ACC112 (cell line): ENCODE results near the gene AUTS2.

ENCODE experiments used
- H2AFZ ChIP-seq: fragments of 200-600 bp; sonication (generic); one replicate; pipeline ENCODE4 v1.6.0; 2017; ENCODE audit warnings: antibody characterized with exemption, low read length; ENCODE audit not compliant: unreplicated experiment
- H3K27ac ChIP-seq: fragments of 200-600 bp; sonication (generic); 2 replicates; pipeline ENCODE4 v1.5.1; 2014; ENCODE audit warnings: low read depth, mild to moderate bottlenecking, antibody characterized with exemption, low read length, moderate library complexity
- H3K27me3 ChIP-seq: fragments of 200-600 bp; sonication (generic); 2 replicates; pipeline ENCODE4 v1.6.1; 2014; ENCODE audit warnings: mild to moderate bottlenecking, antibody characterized with exemption, low read length, moderate library complexity, mixed read lengths; ENCODE audit not compliant: insufficient read depth
- H3K36me3 ChIP-seq: fragments of 200-600 bp; sonication (generic); 2 replicates; pipeline ENCODE4 v1.6.1; 2016; ENCODE audit warnings: mild to moderate bottlenecking, antibody characterized with exemption, low read length, moderate library complexity, mixed read lengths; ENCODE audit not compliant: insufficient read depth
- H3K4me1 ChIP-seq: fragments of 200-600 bp; sonication (generic); one replicate; pipeline ENCODE4 v1.6.1; 2016; ENCODE audit warnings: low read length, mixed read lengths; ENCODE audit not compliant: insufficient read depth, unreplicated experiment, control insufficient read depth
- H3K4me3 ChIP-seq: fragments of 200-600 bp; sonication (generic); 2 replicates; pipeline ENCODE4 v1.5.1; 2014; ENCODE audit warnings: mild to moderate bottlenecking, low read depth, low read length
- H3K79me2 ChIP-seq: fragments of 200-600 bp; sonication (generic); one replicate; pipeline ENCODE4 v1.6.0; 2016; ENCODE audit warnings: low read length; ENCODE audit not compliant: control insufficient read depth, unreplicated experiment, insufficient read depth

Gene AUTS2

GRCh38 chr7:69599955-69600709 lies 1.9 kb downstream of the AUTS2 start:
- H3K79me2 ChIP-seq: peaks cover 3% of the 10 kb centered on the region
- no peak overlapping the region for H3K27ac ChIP-seq
- peaks cover 3% of the 10 kb centered on the region for H3K4me1 ChIP-seq
- H3K4me3 ChIP-seq: peak overlapping the region; percentile 95
- peak overlapping the region; percentile 98 for H2AFZ ChIP-seq
- peaks cover 53% of the 10 kb centered on the region for H3K27me3 ChIP-seq
- no peaks in the 10 kb centered on the region for H3K36me3 ChIP-seq

- H3K4me1 ChIP-seq: peaks cover 3% of the 10 kb centered on the region
- peak overlapping the region; percentile 95 for H3K4me3 ChIP-seq
- no peak overlapping the region for H3K27ac ChIP-seq
Measured at GRCh38 chr7:69600710-69601519, 2.6 kb downstream of the AUTS2 start.

GRCh38 chr7:69602522-69602921 lies 4.2 kb downstream of the AUTS2 start:
- Histone ChIP-seq H3K4me3 (no peak overlapping the region), H3K27me3 (peaks cover 58% of the 10 kb centered on the region)

More at GRCh38 chr7:69600710-69601519, 2.6 kb downstream of the AUTS2 start:
- H3K27me3 ChIP-seq: peaks cover 56% of the 10 kb centered on the region
- no peak overlapping the region for H2AFZ ChIP-seq
- H3K79me2 ChIP-seq: peaks cover 3% of the 10 kb centered on the region
- no peaks in the 10 kb centered on the region for H3K36me3 ChIP-seq

GRCh38 chr7:69603351-69603750 lies 5.1 kb downstream of the AUTS2 start:
- Histone ChIP-seq H3K27me3 (peaks cover 56% of the 10 kb centered on the region), H2AFZ (no peak overlapping the region), H3K79me2 (peaks cover 3% of the 10 kb centered on the region), H3K4me3 (no peak overlapping the region), H3K36me3 (no peaks in the 10 kb centered on the region), H3K27ac (no peak overlapping the region), H3K4me1 (peaks cover 3% of the 10 kb centered on the region)

More at GRCh38 chr7:69602522-69602921, 4.2 kb downstream of the AUTS2 start:
- Histone ChIP-seq H3K4me1 (peaks cover 3% of the 10 kb centered on the region), H3K27ac (no peak overlapping the region), H3K36me3 (no peaks in the 10 kb centered on the region), H3K79me2 (peaks cover 3% of the 10 kb centered on the region), H2AFZ (no peak overlapping the region)

GRCh38 chr7:69603937-69604494 lies 5.7 kb downstream of the AUTS2 start:
- Histone ChIP-seq H3K27me3 (peaks cover 56% of the 10 kb centered on the region), H2AFZ (no peak overlapping the region), H3K4me1 (peaks cover 3% of the 10 kb centered on the region), H3K79me2 (peaks cover 3% of the 10 kb centered on the region), H3K4me3 (no peak overlapping the region), H3K27ac (no peak overlapping the region), H3K36me3 (no peaks in the 10 kb centered on the region)

- H3K27me3 ChIP-seq: peaks cover 48% of the 10 kb centered on the region
- no peak overlapping the region for H3K4me3 ChIP-seq
- peaks cover 3% of the 10 kb centered on the region for H3K4me1 ChIP-seq
- H3K36me3 ChIP-seq: no peaks in the 10 kb centered on the region
- H3K79me2 ChIP-seq: peaks cover 3% of the 10 kb centered on the region
- H3K27ac ChIP-seq: no peak overlapping the region
- no peak overlapping the region for H2AFZ ChIP-seq
Measured at GRCh38 chr7:69605070-69605469, 6.8 kb downstream of the AUTS2 start.

GRCh38 chr7:69605546-69605945 lies 7.3 kb downstream of the AUTS2 start:
- Histone ChIP-seq H2AFZ (no peak overlapping the region), H3K4me1 (peaks cover 3% of the 10 kb centered on the region), H3K4me3 (no peak overlapping the region), H3K27me3 (peaks cover 45% of the 10 kb centered on the region), H3K27ac (no peak overlapping the region), H3K79me2 (peaks cover 3% of the 10 kb centered on the region), H3K36me3 (no peaks in the 10 kb centered on the region)

GRCh38 chr7:69608049-69608448 lies 9.8 kb downstream of the AUTS2 start:
- Histone ChIP-seq H3K27ac (no peak overlapping the region), H2AFZ (no peak overlapping the region), H3K79me2 (no peaks in the 10 kb centered on the region), H3K27me3 (peaks cover 34% of the 10 kb centered on the region), H3K36me3 (no peaks in the 10 kb centered on the region), H3K4me1 (no peaks in the 10 kb centered on the region), H3K4me3 (no peak overlapping the region)

- Histone ChIP-seq H3K79me2 (no peaks in the 10 kb centered on the region), H3K36me3 (no peaks in the 10 kb centered on the region), H3K27ac (no peak overlapping the region), H3K27me3 (peaks cover 34% of the 10 kb centered on the region), H3K4me3 (no peak overlapping the region), H2AFZ (no peak overlapping the region), H3K4me1 (no peaks in the 10 kb centered on the region)
Measured at GRCh38 chr7:69608878-69609277, 10.6 kb downstream of the AUTS2 start.

GRCh38 chr7:69609541-69610373 lies 11.5 kb downstream of the AUTS2 start:
- Histone ChIP-seq H3K4me3 (no peak overlapping the region), H3K79me2 (no peaks in the 10 kb centered on the region), H3K27me3 (peaks cover 27% of the 10 kb centered on the region)

More at GRCh38 chr7:69609541-69610373, 11.5 kb downstream of the AUTS2 start:
- H3K36me3 ChIP-seq: no peaks in the 10 kb centered on the region
- no peak overlapping the region for H2AFZ ChIP-seq
- H3K4me1 ChIP-seq: no peaks in the 10 kb centered on the region
- H3K27ac ChIP-seq: no peak overlapping the region
